Measurements from ENCODE around the gene LAYN.

The LAYN gene

DNA sequence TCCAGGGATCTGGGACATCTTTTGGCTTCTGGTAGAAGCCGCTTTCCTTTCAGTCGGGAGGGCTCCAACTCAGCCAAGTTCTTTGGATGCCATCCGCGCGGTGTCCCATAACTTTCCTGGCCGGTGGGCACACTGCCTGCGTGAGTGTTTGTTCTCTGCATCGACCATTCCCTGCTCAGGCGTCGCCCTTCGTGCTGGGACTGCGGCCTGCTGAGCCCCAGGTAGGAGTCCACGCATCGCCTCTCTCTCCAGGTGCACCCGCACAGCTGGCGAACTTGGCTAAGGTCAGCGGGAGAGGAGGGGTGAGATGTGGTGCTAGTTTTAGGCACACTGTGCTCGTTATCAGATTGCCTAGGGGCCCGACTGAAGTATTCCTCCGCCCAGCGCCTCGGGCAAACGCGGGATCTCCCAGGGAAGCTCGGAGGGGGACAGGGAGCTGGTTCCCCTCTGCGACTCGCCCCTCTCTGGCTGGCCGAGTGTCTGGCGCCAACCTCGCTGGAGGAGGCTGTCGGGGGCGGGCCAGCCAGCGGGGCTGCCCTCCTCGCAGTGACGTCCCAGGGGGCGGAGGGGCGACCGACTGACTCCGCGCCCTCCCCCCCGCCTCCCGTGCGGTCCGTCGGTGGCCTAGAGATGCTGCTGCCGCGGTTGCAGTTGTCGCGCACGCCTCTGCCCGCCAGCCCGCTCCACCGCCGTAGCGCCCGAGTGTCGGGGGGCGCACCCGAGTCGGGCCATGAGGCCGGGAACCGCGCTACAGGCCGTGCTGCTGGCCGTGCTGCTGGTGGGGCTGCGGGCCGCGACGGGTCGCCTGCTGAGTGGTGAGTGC is at the start of gene LAYN:
Gene LAYN, plus strand, starts transcription at position 607 of the 823 bp plus-strand sequence. Its CDS starts 124 bp downstream, at position 731.
- no peak for DNase-seq

DNA sequence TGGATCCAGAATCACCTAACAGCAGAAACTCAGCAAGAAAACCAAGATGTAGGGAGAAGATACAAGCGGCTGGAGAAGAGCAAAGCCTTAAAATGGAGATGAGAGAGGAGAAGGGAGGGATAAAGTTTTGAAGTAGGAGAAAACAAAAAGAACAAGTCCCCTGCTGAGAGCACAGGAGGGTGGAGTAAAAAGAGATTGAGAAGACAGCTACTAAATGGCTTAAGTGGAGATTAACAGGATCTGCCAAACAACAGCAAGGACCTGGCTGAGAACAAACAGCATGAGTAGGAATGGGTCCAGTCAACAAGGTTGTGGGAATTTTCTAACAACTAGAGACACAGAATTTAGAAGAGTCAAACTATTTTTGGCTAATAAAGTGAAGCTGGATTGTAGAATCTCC is 46.5 kb upstream of the LAYN start:
- no peak for DNase-seq

GRCh38 chr11:111499483-111499882 is 41.0 kb upstream of the LAYN start:
- DNase-seq = no peak

GRCh38 chr11:111500481-111500880 is 40.0 kb upstream of the LAYN start:
- DNase-seq = no peak

- DNase-seq = no peak
These were observed 37.9 kb upstream of the LAYN start for GRCh38 chr11:111502611-111503010.

- DNase-seq = no peak
These were observed 30.2 kb upstream of the LAYN start for GRCh38 chr11:111510311-111510710.

DNA sequence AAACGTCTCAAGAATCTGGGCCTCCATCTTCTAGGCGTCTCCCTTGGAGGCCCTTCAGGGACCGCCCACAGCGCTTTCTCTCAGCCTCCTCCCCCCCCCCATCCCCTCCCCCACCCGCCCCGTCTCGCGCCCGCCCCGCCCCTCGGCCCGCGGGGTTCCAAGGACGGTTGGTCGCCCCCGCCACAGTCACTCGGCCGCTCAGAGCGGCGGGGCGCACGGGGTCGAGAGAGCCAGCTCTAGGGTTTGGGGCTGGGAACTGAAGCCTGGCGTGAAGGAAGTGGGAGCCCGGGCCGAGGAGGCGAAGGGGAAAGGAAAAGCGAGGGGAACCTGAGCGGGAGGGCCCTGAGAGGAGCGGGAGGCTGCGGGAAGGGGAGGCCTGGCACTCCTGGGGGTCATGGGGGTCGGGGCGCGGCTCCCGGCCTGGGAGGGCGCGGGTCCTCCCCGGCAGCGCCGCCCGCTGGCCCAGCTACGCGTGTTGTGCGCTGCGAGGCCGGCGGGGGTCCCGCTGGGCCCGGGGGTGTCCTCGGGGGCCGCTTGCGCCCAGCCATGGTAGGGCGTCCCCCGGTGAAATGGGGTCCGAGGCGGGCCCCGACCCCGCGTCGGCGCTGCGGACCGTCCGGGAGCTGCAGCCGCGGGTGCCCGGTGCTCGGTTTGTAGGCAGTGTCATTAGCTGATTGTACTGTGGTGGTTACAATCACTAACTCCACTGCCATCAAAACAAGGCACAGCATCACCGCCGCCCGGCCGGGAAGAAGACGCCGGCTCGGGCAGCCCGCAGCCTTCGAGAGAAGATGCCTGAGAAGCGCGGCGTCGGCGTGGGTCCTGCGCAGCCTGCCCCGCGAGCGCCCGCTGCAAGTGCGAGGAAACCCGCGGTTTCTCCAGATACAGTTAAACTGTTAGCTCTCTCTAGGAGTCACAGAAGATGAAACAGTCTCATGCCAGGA is 28.0 kb upstream of the LAYN start, which contains the start of gene BTG4:
Gene BTG4, minus strand, starts transcription at position 91 of the 944 bp plus-strand sequence. CDS start 13,610 bp downstream, outside the sequence.
- no peak for DNase-seq

DNA sequence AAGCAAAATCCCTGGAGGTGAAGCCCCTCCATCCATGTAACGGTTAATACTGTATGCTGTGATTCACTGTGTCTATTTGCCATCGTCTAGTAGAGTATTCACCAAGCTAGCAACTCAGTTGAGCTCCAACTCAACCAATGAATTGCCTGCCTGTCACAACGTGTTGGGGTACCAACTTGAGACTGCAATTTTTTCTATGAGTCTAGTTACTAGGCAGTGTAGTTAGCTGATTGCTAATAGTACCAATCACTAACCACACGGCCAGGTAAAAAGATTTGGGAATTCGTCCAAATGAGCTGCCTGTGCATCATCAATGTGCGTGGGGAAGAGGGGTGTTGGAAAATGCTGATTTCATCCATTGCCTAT is 27.3 kb upstream of the LAYN start:
- no peak for DNase-seq

DNA sequence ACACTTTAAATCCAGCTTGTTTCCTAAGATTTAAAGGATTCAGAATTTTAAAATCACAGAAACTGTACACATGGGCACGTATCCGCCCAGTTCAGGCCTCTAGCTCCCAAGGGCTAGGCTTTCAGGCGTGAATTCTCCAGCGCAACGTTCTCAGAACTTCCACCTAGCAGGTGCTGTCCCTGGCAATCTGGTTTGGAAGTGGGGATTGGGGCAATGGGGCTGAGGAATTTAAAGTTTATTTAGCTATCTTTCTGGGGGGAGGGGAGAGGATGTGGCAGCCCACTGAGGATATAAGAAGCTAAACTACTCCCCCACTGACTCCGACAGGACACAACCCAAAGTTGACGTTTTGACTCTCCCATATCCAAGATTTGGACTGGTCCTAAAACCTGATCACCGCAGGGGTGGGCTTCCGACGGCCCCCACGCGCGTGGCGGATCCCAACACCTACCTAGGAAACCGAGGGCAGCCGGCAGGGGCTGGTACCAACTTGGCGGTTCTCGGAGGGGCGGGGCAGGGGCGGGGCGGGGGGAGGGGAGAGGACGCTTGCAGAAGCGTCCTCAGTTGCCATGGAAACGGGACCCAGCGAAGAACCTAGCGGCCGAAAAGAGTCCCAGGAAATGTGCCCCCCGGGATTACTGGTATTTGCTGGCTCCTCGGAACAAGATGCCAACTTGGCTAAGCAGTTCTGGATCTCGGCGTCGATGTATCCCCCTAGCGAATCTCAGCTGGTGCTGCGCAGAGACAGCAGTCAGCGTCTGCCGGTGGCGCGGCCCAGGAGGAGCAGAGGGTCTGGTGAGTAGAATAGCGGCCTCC is 26.1 kb upstream of the LAYN start, which contains the start of gene HOATZ:
Gene HOATZ, plus strand, starts transcription at position 563 of the 816 bp plus-strand sequence. Its CDS starts 7 bp downstream, at position 570.
- no peak for DNase-seq

- DNase-seq = no peak
These were observed 24.9 kb upstream of the LAYN start for GRCh38 chr11:111515591-111515990.

- DNase-seq = no peak
These were observed 21.9 kb upstream of the LAYN start for GRCh38 chr11:111518668-111519067.

DNA sequence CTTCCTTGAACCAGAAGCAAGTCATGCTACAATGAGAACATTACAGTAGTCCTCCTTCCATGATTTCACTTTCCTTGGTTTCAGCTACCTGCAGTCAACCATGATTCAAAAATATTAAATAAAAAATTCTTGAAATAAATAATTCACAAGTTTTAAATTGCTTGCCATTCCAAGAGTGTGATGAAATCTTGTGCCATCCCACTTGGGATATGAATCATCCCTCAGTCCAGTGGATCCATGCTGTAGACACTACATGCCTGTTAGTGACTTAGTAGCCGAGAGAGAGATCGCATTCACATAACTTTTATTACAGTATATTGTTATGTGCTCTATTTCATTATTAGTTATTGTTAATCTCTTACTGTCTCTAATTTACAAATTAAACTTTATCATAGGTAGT is 20.0 kb upstream of the LAYN start:
- no peak for DNase-seq

GRCh38 chr11:111521135-111521534 is 19.4 kb upstream of the LAYN start:
- no peak for DNase-seq

DNA sequence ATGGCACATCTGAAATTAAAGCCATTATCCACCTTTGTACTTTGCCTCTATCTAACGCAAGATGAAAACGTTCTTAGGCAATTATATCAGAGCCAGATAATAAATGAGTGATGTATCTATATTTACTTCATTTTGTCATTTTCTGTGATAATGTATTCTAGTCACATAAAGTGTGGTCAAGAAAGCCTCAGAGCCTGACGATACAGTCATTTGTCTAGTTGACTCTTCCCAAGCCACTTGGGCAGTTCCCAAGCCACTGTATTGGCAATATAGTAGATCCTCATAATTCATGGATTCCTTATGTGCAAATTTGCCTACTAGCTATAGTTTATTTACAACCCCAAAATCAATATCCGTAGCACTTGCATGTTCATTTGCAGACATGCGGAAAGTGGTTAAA is 18.1 kb upstream of the LAYN start:
- no peak for DNase-seq

DNA sequence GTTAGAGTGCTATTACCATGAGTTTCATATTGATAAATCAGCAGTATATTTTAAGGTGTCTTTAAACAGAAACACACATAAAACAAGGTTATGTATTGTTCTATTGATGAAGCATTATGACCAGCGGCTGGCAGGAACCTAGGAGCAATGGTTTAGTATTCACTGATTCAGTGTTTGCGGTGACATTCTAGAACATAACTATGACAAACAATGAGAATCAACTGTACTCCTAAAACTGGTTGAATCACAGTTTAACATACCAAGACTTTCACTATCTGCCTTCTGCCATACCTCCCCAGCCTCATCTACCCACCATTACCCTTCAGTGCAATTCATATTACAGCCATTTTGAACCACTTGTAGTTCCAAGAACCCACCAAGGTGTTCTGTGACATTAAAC is 17.2 kb upstream of the LAYN start:
- DNase-seq = no peak

DNA sequence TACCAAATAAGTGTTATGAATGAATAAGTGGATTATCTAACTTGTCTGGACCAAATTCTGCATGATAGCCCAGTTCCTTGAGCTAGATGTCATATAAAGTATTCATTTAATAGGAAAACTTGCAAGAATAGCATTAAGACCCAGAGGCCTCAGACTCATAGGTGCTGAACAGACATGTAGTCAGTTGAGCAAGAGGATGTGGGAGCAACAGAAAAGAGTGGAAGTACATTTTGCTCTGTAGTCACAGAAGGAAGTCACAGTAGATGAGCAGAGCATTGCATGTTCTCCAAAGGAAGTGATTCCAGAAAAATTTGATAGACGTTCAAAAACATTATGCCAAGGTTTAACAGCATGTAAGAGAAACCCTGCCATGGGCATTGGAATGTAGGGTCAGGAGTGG is 16.5 kb upstream of the LAYN start:
- no peak for DNase-seq

DNA sequence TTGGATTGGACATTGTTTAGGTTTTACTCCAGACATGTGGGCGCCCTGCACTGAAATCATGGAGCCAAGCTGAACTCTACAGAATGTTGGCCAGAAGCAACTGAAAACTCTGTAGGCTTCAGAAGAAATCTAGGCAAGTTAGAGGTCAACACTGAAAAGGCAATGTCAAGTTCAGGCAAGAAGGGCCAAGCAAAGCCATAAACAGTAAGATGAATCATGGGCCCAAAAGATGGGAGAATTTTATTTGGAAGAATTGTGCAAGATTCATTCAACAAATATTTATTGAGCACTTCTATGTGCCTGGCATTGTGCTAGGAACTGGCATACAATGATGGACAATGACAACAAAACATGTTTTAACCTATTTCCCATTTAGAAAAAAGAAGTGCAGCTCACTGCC is 15.1 kb upstream of the LAYN start:
- DNase-seq = no peak

- no peak for DNase-seq
These were observed 14.0 kb upstream of the LAYN start for GRCh38 chr11:111526501-111526900.

DNA sequence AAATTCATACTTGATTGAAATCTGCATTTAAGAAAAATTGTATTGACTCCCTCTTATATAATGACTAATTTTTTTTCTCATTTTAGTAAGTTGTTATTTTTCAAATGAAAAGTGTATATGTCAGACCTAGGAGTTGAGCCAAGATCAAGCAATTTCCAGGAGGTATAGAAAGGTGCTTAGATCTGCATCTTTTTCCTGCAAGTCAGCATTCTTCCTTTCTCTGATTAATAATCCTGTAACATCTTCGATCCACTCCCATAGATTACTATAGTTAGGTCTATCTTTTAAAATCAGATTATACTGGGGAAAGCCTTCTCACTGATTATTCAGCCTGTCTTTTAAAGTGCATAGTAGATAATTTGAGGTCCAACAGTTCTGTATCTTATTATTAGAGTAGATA is 13.2 kb upstream of the LAYN start:
- DNase-seq = no peak

DNA sequence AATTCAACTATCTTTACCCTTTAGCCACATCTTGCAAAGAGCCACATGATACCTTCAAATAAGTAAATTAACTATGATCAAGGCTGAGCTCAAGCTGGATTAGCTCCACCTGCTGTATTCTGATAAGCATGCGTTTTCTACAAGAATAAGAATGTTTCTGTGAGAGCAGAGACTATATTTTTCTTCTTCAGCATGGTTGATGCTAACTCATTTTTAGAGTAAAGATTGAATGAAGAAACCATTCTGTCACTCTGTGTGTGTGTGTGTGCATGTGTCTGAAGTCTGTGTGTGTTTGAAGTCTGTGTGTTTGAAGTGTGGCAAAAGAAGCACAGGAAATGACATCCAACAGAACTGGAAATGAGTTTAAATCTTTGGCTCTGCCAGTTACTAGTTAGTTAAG is 12.0 kb upstream of the LAYN start:
- DNase-seq = no peak

DNA sequence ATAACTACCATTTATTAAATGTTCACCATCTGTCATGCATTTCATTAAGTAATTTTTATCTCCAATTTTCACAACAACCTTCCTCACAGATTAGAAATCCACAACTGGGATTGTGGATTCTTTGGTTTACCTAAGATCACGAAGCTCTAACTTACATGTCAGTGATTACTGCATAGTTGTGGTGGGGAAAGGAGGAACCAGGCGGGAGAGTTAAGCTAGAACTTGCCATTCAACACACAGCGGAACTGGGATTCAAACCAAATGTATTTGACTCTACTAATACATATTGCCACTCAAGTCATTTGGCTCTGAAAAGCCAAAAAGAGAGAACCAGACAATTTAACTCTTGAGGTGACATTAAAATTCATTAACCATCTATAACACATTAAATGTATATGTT is 10.4 kb upstream of the LAYN start:
- DNase-seq = no peak

GRCh38 chr11:111531136-111531535 is 9.4 kb upstream of the LAYN start:
- no peak for DNase-seq
